ENCODE measurements around the gene ODAD2. TPM values are rescaled to one million over a fixed set of nuclear protein-coding genes. Genes with fewer than 3 reads are reported as not detected.

Gene ODAD2
- total RNA-seq, 1 donor from 2014 or later: 6.6 TPM

DNA sequence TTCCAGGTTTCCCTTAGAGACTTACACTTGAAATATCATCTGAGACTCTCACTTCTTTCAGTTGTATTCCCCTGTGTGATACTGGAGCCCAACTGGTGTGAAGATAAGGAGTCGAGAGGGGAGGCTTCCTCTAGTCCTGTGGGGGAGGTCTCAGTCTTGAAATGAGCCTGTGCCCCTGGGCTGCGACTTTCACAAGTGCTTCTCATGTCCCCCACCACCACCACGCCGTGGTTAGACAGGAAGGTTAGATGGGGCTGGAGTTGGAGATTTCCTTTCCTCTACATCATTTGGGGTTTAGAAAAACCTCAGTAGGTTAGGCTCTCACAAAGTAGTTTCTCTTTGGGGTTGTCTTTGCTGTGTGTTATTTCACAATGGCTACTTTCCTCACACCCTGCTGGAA, 227.6 kb downstream of the ODAD2 start:
- no peaks in the 10 kb centered on the region for H3K36me3 Mint-ChIP-seq (ENCODE audit: low read depth)
- TF ChIP-seq CTCF (conservative IDR thresholded peaks at IDR 0.05): no peak
- DNase-seq (ENCODE audit: low read depth, low spot score): no peak
- H3K27ac Mint-ChIP-seq (ENCODE audit: unreplicated experiment): no peak overlapping the region
- H3K9me3 Mint-ChIP-seq: peaks cover 2% of the 10 kb centered on the region
- no peak overlapping the region for H3K4me3 Mint-ChIP-seq
- H3K27me3 Mint-ChIP-seq (ENCODE audit: low read depth): peaks cover 13% of the 10 kb centered on the region
- peaks cover 14% of the 10 kb centered on the region for H3K4me1 Mint-ChIP-seq

DNA sequence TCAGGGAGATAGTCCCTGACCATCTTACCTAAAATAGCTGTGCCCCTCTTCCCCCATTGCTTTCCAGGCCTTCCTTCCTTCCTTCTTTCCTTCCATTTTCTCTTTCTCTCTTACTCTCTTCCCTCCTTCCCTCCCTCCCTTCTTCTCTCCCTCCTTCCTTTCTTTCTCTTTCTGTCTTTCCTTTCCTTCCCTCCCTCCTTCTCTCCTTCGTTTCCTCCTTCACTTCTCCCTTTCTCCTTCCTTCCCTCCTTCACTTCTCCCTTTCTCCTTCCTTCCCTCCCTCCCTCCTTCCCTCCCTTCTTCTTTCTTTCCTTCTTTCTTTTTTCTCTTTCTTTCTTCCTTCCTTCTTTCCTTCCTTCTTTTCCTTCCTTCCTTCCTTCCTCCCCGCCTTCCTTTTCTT, 228.7 kb downstream of the ODAD2 start:
- no peak for DNase-seq (ENCODE audit: low read depth, low spot score)
- Mint-ChIP-seq H3K9me3 (peaks cover 2% of the 10 kb centered on the region), H3K4me3 (no peak overlapping the region), H3K36me3 (ENCODE audit: low read depth) (no peaks in the 10 kb centered on the region), H3K27me3 (ENCODE audit: low read depth) (peaks cover 13% of the 10 kb centered on the region), H3K4me1 (peaks cover 14% of the 10 kb centered on the region), H3K27ac (ENCODE audit: unreplicated experiment) (no peak overlapping the region)
- TF ChIP-seq CTCF (conservative IDR thresholded peaks at IDR 0.05): no peak
